GM18519 (cell line): ENCODE results near the gene ADGRL2.

Source experiments
- ATAC-seq: cut with Tn5 transposase; IDR thresholded peaks from one replicate; pipeline ENCODE4 v1.9.1; 2021; ENCODE audit warnings: mild to moderate bottlenecking, moderate library complexity; ENCODE audit not compliant: unreplicated experiment, low FRiP score

The ADGRL2 gene

GRCh38 chr1:81800695-81801650 lies at the start of gene ADGRL2:
Gene ADGRL2 (plus strand): TSS chr1:81800934. CDS start chr1:81836985, 36,051 bp downstream.
- ATAC-seq: no peak

GRCh38 chr1:81752840-81753239 lies 47.9 kb upstream of the ADGRL2 start:
- ATAC-seq: no peak

GRCh38 chr1:81754424-81754823 lies 46.3 kb upstream of the ADGRL2 start:
- no peak for ATAC-seq

- no peak for ATAC-seq
Measured at GRCh38 chr1:81756872-81757271, 43.9 kb upstream of the ADGRL2 start.

GRCh38 chr1:81757398-81758020 lies 43.2 kb upstream of the ADGRL2 start:
- ATAC-seq: no peak

- no peak for ATAC-seq
Measured at GRCh38 chr1:81758181-81758580, 42.6 kb upstream of the ADGRL2 start.

- ATAC-seq: no peak
Measured at GRCh38 chr1:81760477-81761097, 40.1 kb upstream of the ADGRL2 start.

GRCh38 chr1:81775510-81775909 lies 25.2 kb upstream of the ADGRL2 start:
- no peak for ATAC-seq

- ATAC-seq: no peak
Measured at GRCh38 chr1:81780705-81781454, 19.9 kb upstream of the ADGRL2 start.

GRCh38 chr1:81781749-81782148 lies 19.0 kb upstream of the ADGRL2 start:
- ATAC-seq: no peak

GRCh38 chr1:81792184-81792583 lies 8.6 kb upstream of the ADGRL2 start:
- ATAC-seq: no peak

GRCh38 chr1:81797701-81798100 lies 3.0 kb upstream of the ADGRL2 start:
- ATAC-seq: no peak

GRCh38 chr1:81799939-81800694 lies 617 bp upstream of the ADGRL2 start:
- ATAC-seq: no peak

- ATAC-seq: no peak
Measured at GRCh38 chr1:81801651-81802456, 1.1 kb downstream of the ADGRL2 start.

GRCh38 chr1:81802457-81802706 lies 1.6 kb downstream of the ADGRL2 start:
- no peak for ATAC-seq

- no peak for ATAC-seq
Measured at GRCh38 chr1:81802707-81803430, 2.1 kb downstream of the ADGRL2 start.

GRCh38 chr1:81803431-81804110 lies 2.8 kb downstream of the ADGRL2 start:
- ATAC-seq: no peak

GRCh38 chr1:81804312-81804711 lies 3.6 kb downstream of the ADGRL2 start:
- no peak for ATAC-seq
